G401.6 (cell line): Measurements from ENCODE around the gene MTG1.

Source experiments
- FAIRE-seq: peaks from 2 replicates; lab custom pipeline; 2012; peaks lifted over from hg19 to GRCh38; lab: Jason Lieb, UNC

Gene MTG1, protein sequence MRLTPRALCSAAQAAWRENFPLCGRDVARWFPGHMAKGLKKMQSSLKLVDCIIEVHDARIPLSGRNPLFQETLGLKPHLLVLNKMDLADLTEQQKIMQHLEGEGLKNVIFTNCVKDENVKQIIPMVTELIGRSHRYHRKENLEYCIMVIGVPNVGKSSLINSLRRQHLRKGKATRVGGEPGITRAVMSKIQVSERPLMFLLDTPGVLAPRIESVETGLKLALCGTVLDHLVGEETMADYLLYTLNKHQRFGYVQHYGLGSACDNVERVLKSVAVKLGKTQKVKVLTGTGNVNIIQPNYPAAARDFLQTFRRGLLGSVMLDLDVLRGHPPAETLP

DNA sequence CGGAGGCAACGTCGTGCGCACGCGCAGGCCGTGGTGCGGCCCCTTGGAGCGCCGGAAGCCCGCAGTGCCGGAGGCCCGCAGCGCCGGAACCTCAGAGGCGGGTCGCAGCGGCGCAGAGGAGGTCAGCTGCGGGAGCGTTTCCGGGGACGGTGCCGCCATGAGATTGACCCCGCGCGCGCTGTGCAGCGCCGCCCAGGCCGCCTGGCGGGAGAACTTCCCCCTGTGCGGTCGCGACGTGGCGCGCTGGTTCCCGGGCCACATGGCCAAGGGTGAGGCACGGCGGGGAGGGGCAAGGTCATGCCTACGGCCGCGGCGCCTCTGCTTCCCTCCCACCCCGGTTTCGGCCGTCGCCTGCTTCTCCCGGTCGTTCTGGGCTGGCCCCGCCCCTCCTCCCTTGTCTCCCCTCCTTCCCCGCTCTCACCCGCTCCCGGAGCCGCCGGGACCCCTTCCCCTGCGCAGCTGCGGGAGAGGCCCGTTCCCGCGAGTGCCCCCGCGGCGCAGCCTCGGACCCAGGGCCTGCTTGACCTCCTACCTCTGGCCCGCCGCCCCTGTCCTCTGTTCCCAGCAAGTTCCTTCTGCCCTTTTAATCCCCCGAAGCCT lies at the start of gene MTG1:
TSS of gene MTG1 (plus strand) at position 94 of the 600 bp plus-strand sequence. CDS start at position 158, 64 bp downstream.
- FAIRE-seq: no peak

- no peak for FAIRE-seq
These were observed 49.7 kb upstream of the MTG1 start for GRCh38 chr10:133344236-133344635.

DNA sequence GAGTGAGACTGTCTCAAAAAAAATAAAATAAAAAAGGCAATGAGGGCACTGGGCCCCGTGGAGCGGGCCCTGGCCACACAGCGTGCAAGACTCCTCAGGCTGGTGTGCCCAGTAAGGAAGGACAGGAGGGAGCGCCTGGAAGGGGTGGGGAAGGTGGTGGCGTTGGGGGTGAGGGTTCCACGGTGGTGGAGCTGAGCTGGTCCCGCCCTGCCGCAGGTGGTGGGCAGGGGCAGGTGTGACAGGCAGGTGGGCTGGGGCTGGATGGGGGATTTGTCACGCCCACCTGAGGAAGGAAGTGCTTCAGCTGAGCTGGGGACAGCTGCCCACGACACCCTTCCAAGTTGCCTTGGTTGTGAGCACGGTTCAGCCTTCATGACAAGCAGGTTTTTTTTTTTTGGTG lies 47.5 kb upstream of the MTG1 start:
- no peak for FAIRE-seq

DNA sequence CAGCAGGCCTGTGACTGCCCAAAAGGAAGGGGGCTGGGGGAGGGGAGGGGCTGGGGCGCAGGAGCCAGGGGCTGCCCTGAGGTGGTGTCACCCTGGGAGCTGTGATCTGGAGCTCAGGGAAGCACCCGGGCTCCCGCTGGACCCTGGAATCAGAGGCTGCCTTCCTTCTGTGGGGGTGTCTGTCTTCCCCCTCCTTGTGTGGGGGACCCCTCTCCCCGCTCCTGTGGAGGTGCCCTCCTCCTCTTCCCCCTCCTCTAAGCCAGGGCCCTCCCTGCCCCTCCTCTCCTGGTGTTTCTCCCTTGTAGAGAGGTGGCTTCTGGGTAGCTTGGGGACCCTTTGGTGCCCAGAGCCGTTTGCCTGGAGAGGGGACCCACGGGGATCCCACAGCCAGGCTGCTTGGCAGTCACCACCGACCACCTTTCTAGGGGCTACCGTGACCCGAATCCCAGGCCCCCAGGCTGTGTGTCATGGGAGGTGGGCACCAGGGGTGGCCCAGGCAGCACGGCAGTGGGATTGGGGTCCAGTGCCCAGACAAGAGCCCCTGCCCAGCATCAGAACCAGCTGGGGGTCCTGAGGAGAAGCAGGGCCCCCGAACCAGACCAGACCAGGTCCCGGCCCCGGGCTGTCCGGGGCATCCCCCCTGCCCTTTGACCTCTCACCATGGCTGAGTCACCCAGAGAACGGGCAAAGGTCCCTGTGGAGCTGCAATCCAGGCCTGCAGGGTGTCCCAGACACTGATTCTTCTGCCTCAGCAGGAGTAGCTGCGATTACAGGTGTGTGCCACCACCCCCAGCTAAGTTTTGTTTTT lies 46.0 kb upstream of the MTG1 start:
- no peak for FAIRE-seq

GRCh38 chr10:133349160-133349568 lies 44.8 kb upstream of the MTG1 start:
- no peak for FAIRE-seq

DNA sequence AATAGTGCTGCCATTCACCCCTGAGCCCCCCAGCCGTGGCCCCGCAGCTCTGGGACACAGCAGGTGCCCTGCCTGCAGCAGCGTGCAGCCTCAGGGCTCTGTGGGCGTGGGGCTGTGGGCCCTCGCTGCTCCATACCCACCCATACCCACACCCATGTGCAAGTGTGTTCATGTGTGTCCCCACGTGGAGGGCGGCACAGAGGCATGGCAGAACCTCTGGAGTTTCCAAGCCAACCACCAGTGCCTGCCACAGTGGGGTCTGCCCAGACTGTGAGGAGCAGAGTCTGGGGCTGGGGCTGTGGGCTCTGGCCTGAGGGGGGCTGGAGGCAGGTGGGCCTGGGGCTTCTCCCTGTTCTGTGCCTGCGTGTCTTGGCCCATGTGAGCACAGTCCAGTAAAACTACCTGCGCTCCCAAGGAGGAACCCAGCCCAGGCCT lies 44.4 kb upstream of the MTG1 start:
- FAIRE-seq: no peak

GRCh38 chr10:133350283-133350949 lies 43.5 kb upstream of the MTG1 start:
- FAIRE-seq: no peak

- FAIRE-seq: no peak
These were observed 43.0 kb upstream of the MTG1 start for GRCh38 chr10:133350950-133351329.

- FAIRE-seq: no peak
These were observed 42.3 kb upstream of the MTG1 start for GRCh38 chr10:133351408-133352318.

DNA sequence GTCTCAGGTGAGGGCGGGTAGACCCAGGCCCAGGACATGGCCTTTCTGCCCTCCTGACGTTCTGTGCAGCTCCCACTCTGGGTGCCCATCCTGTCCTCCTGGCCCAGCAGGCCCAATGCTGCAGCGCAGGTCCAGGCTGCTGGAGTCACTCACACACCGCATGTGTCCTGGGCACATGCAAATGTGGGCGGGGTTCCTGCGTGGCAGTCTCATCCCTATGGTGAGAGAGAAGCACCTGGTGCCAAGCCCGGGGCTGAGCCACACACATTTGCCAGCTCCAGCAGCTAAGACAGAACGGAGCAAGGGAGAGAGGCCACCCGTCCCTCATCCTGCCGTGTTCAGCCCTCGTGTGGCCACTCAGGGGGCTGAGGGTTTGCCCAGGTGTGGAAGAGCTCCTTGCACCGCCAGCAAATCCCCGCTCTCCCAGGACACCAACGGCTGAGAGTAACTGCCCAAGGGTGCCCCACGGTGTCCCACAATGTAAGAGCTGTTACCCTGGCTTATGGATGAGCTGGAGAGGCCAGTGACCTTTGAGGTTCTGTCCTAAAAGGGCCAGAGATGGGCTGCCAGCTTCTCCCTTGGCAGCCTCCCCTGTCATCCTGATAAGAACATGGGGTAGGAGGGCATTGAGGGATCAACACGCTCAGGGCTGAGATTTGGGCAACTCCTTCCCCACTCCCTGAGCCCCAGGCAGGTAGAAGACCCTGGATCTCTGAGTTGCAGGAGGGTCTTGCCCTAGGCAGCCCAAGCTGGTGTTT lies 40.6 kb upstream of the MTG1 start:
- FAIRE-seq: no peak

GRCh38 chr10:133353988-133354605 lies 39.9 kb upstream of the MTG1 start:
- no peak for FAIRE-seq

DNA sequence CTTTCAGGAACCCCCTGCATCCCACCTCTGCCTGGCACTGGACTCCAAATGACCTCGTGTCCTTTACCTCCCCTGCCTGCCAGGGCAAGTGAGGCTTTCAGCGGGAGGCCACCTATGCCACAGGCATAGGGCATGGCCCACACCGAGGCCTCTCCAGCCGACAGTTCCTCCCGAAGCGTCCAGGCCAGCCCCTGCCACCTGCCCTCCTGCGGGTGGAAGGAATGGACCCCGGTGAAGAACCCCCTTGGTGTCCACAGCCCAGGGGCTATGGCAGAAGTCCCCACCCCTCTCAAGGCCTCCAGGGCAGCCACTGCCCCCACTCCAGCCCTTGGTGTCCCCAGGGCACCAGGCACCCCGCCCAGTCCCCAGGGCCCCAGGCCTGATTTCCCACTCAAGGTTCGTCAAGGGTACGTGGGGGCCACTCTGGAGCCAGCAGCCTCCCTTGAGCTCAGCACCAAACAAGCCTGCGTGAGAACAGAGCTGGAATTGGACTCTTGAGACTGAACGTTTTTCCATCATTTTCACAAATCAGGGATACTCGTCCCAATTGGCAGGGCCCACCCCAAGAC lies 39.2 kb upstream of the MTG1 start:
- FAIRE-seq: no peak

GRCh38 chr10:133355266-133355665 lies 38.7 kb upstream of the MTG1 start:
- no peak for FAIRE-seq

DNA sequence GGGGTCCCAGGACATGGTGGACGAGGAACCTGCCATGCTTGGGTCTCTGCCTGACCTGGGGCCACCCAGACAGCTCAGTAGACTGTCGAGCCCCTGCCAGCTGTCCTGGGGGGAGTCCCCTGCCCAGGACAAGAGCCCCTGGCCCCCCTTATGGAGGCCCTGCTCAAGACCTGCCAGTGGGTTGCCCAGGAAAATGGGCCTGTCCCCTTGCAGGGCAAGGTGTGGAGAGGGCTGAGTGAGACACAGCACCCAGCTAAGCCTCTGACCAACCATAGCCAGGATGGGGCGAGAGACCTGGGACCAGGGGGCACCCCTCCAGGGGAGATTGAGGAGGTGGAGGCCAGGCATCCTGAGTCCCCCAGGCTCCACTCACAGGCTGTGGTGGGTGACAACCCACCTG lies 38.0 kb upstream of the MTG1 start:
- FAIRE-seq: no peak

- no peak for FAIRE-seq
These were observed 37.2 kb upstream of the MTG1 start for GRCh38 chr10:133356549-133357284.

GRCh38 chr10:133357285-133358161 lies 36.4 kb upstream of the MTG1 start, which contains the start of gene FUOM:
Gene FUOM (minus strand): TSS chr10:133358019. CDS start chr10:133358007, 12 bp downstream.
- no peak for FAIRE-seq

GRCh38 chr10:133358162-133358924 lies 35.6 kb upstream of the MTG1 start:
- no peak for FAIRE-seq
